Astrocyte (in vitro differentiated cells and primary cell): Measurements from ENCODE around the gene FAM120B. TPM values are rescaled to one million over a fixed set of nuclear protein-coding genes. Genes with fewer than 3 reads are reported as not detected.

Experiments
- DNase-seq: peaks from one replicate; pipeline ENCODE4 v3.0.0-alpha.2; 2010; ENCODE audit warnings: low read depth
- FAIRE-seq: peaks from 2 replicates; lab custom pipeline; 2011; peaks lifted over from hg19 to GRCh38; lab: Jason Lieb, UNC
- H2AFZ ChIP-seq: 2 replicates; pipeline ENCODE4 v1.6.0; 2012; ENCODE audit warnings: low read depth, low read length, inconsistent platforms
- H3K27ac ChIP-seq: 2 replicates; pipeline ENCODE4 v1.5.1; 2011; ENCODE audit warnings: low read depth, low read length, inconsistent platforms
- H3K27me3 ChIP-seq: 2 replicates; pipeline ENCODE4 v1.6.0; 2011; ENCODE audit warnings: low read length, inconsistent platforms; ENCODE audit not compliant: insufficient read depth
- H3K36me3 ChIP-seq: 2 replicates; pipeline ENCODE4 v1.5.1; 2011; ENCODE audit warnings: low read length, inconsistent platforms; ENCODE audit not compliant: insufficient read depth
- H3K4me1 ChIP-seq: 2 replicates; pipeline ENCODE4 v1.5.1; 2011; ENCODE audit warnings: low read length, inconsistent platforms; ENCODE audit not compliant: insufficient read depth
- H3K4me2 ChIP-seq: 2 replicates; pipeline ENCODE4 v1.6.0; 2012; ENCODE audit warnings: low read length, inconsistent platforms
- H3K4me3 ChIP-seq: 2 replicates; pipeline ENCODE4 v1.5.1; 2011; ENCODE audit warnings: low read depth, mild to moderate bottlenecking, low read length, inconsistent platforms; ENCODE audit not compliant: insufficient read depth
- H3K79me2 ChIP-seq: 2 replicates; pipeline ENCODE4 v1.6.0; 2012; ENCODE audit warnings: mild to moderate bottlenecking, low read length, inconsistent platforms; ENCODE audit not compliant: insufficient read depth
- H3K9ac ChIP-seq: 2 replicates; pipeline ENCODE4 v1.6.0; 2012; ENCODE audit warnings: mild to moderate bottlenecking, low read length, inconsistent platforms
- H3K9me3 ChIP-seq: 2 replicates; pipeline ENCODE4 v1.5.1; 2012; ENCODE audit warnings: low read depth, mild to moderate bottlenecking, low read length, inconsistent platforms; ENCODE audit not compliant: insufficient read depth
- H4K20me1 ChIP-seq: 2 replicates; pipeline ENCODE4 v1.6.0; 2012; ENCODE audit warnings: low read length, inconsistent platforms; ENCODE audit not compliant: insufficient read depth
- H3K27ac Mint-ChIP-seq: one replicate; pipeline ENCODE4 v1.8.0; 2021; ENCODE audit warnings: mild to moderate bottlenecking, mixed read lengths; ENCODE audit not compliant: unreplicated experiment
- H3K27me3 Mint-ChIP-seq: one replicate; pipeline ENCODE4 v1.8.0; 2021; ENCODE audit warnings: low read depth, mixed read lengths; ENCODE audit not compliant: unreplicated experiment
- H3K36me3 Mint-ChIP-seq: one replicate; pipeline ENCODE4 v1.8.0; 2021; ENCODE audit warnings: low read depth, mixed read lengths; ENCODE audit not compliant: unreplicated experiment
- H3K4me1 Mint-ChIP-seq: one replicate; pipeline ENCODE4 v1.8.0; 2021; ENCODE audit warnings: low read depth, mixed read lengths; ENCODE audit not compliant: unreplicated experiment
- H3K4me3 Mint-ChIP-seq: one replicate; pipeline ENCODE4 v1.8.0; 2021; ENCODE audit warnings: mild to moderate bottlenecking, moderate library complexity, mixed read lengths; ENCODE audit not compliant: unreplicated experiment
- H3K9me3 Mint-ChIP-seq: one replicate; pipeline ENCODE4 v1.8.0; 2021; ENCODE audit warnings: mild to moderate bottlenecking, mixed read lengths; ENCODE audit not compliant: unreplicated experiment
- EZH2 ChIP-seq: IDR thresholded peaks from 2 replicates; pipeline ENCODE4 v1.6.1; 2012; ENCODE audit warnings: mild to moderate bottlenecking, low read length, inconsistent platforms; ENCODE audit not compliant: insufficient read depth
- total RNA-seq: library from RNA; stranded (reverse); gene quantifications from 2 replicates; pipeline ENCODE4 v1.2.1, GENCODE V29; 2021
- TF ChIP-seq, protein P1 (sequence below): IDR thresholded peaks from 2 replicates; pipeline ENCODE4 v1.5.1; 2011; ENCODE audit warnings: low read depth, mild to moderate bottlenecking, inconsistent platforms, low read length, moderate library complexity; ENCODE audit not compliant: insufficient read depth

FAM120B gene
- total RNA-seq, 1 donor from 2014 or later = 29.8 TPM

DNA sequence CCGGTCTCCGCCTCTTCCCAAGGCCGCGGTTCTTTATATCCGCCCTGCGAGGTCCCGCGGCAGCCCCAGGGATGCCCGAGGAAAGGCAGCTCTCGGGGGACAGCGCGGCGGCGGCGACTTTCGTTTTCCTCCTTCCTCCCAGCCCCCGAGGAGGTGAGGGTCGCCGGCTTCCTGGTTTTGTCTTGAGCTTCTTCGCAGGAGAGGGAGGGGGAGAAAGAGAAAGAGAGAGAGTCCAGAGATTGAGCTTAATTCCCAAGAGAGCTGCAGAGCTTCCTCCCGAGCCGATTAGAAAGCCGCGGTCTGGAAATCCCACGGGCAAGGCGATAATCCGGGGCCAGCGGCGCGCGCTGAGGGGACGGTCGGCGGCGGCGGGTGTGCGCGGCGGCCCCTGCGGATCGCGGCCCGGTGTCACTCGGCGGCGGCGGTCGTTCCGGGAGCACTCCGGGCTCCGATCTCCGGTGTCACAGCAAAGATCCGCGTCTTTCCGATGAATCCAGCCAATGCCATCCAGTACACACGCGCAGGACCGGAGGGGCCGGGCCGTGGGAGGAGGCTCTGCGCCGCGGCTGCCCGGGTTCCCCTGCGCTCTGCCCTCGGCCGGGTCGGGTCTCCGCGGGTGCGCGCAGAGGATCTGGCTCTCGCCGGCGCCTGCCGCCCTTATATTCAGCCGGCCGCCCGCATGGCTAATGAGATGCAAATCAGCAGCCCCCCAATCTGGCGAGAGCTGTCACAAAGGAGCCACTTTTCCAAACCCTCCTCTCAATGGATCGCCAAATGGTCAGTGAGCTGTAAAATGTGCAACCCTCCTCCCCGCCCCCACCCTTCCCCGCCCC, 16.0 kb upstream of the FAM120B start, which contains the start of gene DLL1:
TSS of gene DLL1 (minus strand) at position 783 of the 833 bp plus-strand sequence. CDS start 939 bp downstream, outside the sequence.
- H3K9ac ChIP-seq = peak within 1 kb of the TSS; percentile 63
- no peaks in the 10 kb centered on the region for H3K36me3 ChIP-seq
- peak within 1 kb of the TSS; percentile 92 for H3K4me2 ChIP-seq
- Mint-ChIP-seq H3K27ac (peak within 1 kb of the TSS; percentile 31), H3K36me3 (peaks cover 1% of the 10 kb centered on the region), H3K9me3 (no peaks in the 10 kb centered on the region), H3K4me1 (peaks cover 13% of the 10 kb centered on the region), H3K27me3 (peaks cover 63% of the 10 kb centered on the region), H3K4me3 (peak within 1 kb of the TSS; percentile 83)
- no peak within 1 kb of the TSS for H3K27ac ChIP-seq
- H2AFZ ChIP-seq = peak within 1 kb of the TSS; percentile 82
- no peaks in the 10 kb centered on the region for H3K79me2 ChIP-seq
- DNase-seq (peak; percentile 17), FAIRE-seq (no peak)
- H3K4me1 ChIP-seq = peaks cover 8% of the 10 kb centered on the region
- H4K20me1 ChIP-seq = peaks cover 27% of the 10 kb centered on the region
- TF ChIP-seq EZH2 = no peak
- TF ChIP-seq, protein P1, sequence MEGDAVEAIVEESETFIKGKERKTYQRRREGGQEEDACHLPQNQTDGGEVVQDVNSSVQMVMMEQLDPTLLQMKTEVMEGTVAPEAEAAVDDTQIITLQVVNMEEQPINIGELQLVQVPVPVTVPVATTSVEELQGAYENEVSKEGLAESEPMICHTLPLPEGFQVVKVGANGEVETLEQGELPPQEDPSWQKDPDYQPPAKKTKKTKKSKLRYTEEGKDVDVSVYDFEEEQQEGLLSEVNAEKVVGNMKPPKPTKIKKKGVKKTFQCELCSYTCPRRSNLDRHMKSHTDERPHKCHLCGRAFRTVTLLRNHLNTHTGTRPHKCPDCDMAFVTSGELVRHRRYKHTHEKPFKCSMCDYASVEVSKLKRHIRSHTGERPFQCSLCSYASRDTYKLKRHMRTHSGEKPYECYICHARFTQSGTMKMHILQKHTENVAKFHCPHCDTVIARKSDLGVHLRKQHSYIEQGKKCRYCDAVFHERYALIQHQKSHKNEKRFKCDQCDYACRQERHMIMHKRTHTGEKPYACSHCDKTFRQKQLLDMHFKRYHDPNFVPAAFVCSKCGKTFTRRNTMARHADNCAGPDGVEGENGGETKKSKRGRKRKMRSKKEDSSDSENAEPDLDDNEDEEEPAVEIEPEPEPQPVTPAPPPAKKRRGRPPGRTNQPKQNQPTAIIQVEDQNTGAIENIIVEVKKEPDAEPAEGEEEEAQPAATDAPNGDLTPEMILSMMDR = no peak
- peak within 1 kb of the TSS; percentile 65 for H3K4me3 ChIP-seq
- H3K27me3 ChIP-seq = peaks cover 75% of the 10 kb centered on the region
- no peaks in the 10 kb centered on the region for H3K9me3 ChIP-seq

DNA sequence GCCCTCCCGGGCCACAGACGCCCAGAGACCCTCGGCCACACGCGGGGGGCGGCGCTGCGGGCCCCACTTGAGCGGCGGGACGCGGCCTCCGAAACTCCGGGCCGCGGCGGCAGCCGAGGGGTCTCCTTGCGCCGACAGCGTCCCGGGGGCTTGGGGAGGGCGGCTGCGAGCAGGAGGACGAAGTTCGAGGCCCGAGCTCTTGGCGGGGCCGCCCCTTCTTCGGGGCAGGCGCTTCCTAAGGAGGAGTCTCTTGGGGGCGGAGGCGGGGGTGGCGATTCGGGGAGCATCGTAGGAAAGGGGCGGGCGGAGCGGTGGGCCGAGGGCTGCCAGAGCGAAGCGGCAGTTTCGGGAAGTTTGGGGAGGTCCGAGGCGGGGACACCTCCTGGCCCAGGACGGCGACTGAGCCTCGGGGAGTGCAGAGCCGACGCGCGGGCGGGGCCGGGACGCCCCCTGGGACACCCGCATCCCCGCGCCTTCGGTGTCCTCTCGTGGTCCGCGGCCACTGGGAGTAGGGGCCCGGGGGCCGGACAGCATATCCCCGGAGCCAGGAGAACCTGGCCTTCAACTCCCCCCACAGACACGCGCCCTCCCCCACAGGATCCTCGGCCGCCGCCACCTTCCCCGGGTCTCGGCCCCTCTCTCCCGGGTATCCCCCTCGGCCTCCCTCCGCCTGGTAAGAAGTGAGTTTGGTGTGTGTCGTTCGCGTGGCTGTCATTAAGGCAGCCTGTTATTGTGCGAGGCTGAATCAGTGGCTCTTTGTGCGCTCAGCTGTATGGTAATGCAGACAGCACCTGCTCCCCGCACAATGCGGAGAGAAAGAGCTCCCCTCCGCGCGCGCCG, 15.1 kb upstream of the FAM120B start:
- no peak overlapping the region for H3K27ac ChIP-seq
- H3K4me1 ChIP-seq = peaks cover 12% of the 10 kb centered on the region
- Mint-ChIP-seq H3K27me3 (peaks cover 59% of the 10 kb centered on the region), H3K36me3 (peaks cover 1% of the 10 kb centered on the region), H3K27ac (peak overlapping the region; percentile 31), H3K9me3 (no peaks in the 10 kb centered on the region), H3K4me3 (peak overlapping the region; percentile 76), H3K4me1 (peaks cover 13% of the 10 kb centered on the region)
- DNase-seq = no peak
- no peak overlapping the region for H3K9ac ChIP-seq
- H3K4me2 ChIP-seq = peak overlapping the region; percentile 92
- peaks cover 77% of the 10 kb centered on the region for H3K27me3 ChIP-seq
- H2AFZ ChIP-seq = peak overlapping the region; percentile 56
- peak overlapping the region; percentile 5 for H3K4me3 ChIP-seq
- FAIRE-seq = no peak
- peaks cover 27% of the 10 kb centered on the region for H4K20me1 ChIP-seq
- no peaks in the 10 kb centered on the region for H3K9me3 ChIP-seq
- TF ChIP-seq, protein P1 = no peak
- peak; percentile 89 for TF ChIP-seq EZH2
- H3K79me2 ChIP-seq = no peaks in the 10 kb centered on the region
- H3K36me3 ChIP-seq = no peaks in the 10 kb centered on the region
